Fibroblast of gingiva (primary cell): Measurements from ENCODE around the gene EIF4A2.
A peak's percentile ranks its signal among the peaks of the same experiment; 100 is the strongest.

ENCODE experiments used
- DNase-seq: peaks from one replicate; pipeline ENCODE4 v3.0.0-alpha.2; 2011; ENCODE audit warnings: low read depth

Gene EIF4A2

DNA sequence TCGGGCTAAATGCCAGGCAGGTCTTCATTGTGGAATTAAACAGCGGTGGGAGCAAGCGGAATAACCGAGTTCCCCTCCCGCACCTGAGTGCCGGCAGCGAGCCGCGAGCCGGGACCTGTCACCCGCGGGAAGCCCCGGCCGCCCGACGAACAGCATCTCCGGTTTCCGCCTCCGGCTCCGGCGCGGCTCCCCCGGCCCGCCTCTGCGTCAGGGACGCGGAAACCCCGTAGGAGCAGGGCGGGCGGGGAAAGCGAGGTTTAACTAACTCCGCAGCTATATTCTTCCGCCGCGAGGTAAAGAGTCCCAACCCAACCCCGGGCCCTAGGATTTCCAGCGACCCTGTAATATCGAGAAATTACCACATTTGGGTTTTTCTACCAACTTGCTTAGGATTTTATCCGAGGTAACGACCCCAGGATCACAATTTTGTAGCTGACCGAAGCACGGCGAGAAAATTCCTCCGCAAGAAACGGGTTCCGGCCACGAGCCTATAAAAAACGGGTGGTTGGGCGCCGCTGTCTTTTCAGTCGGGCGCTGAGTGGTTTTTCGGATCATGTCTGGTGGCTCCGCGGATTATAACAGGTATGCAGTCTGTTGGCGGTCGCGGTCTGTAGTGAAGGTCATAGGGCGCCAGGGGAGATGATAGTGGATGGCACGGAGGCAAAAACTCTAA is at the start of gene EIF4A2:
Gene EIF4A2, plus strand, starts transcription at position 520 of the 673 bp plus-strand sequence. Its CDS starts 34 bp downstream, at position 554.
- peak; percentile 87 for DNase-seq

GRCh38 chr3:186742618-186743380 is 40.6 kb upstream of the EIF4A2 start:
- no peak for DNase-seq

GRCh38 chr3:186743666-186744065 is 39.7 kb upstream of the EIF4A2 start:
- DNase-seq = no peak

DNA sequence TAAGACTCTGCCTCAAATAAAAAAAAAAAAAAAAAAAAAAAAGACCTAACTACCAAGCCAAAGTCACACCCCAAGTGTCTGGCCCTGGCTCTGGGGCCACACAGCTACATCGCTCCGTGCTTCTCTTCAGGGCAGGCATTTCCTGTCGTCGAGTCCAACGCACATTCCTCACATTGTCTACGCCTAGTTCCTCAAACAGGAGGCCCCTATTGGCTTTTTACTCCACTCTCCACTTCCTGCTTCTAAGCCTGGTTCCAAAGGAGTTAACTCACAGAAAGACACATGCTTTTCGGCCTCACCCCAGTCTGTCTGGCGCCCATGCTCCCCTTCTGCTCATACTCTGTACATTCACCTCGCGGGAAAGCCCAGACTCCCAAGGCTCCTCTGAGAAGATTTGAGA is 37.4 kb upstream of the EIF4A2 start:
- DNase-seq = peak; percentile 9

DNA sequence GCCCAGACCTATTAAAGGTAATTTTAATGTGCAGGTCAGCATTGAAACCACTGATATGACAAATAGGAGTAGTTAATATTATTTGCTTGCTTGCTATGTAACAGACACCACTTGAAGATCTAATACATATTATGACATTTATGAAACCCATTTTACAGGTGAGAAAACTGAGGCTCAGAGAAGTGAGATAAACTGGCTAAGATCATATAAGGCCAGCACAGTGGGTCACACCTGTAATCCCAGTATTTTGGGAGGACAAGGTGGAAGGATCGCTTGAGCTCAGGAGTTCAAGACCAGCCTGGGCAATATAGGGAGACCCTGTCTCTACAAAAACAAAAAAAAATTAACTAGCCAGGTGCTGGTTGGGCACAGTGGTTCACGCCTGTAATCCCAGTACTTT is 33.1 kb upstream of the EIF4A2 start:
- DNase-seq = no peak

DNA sequence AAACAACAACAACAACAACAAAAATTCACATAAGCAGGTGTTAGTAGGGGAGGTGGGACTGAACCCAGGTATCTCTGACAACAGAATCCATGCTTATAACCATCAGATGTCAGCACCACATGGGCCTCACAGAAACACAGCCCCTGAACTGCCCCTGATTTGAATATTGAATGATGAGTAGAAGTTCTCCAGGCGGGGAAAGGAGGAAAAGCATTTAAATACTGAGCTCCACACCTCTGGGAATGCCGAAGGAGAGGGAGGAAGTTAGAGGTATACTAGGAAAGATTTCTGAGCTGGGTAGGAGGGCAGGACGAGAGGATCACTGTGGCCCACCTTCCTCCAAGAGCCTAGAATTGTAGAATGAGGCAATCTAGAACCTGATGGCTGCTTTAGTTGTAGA is 31.9 kb upstream of the EIF4A2 start:
- DNase-seq = no peak

GRCh38 chr3:186754006-186754405 is 29.4 kb upstream of the EIF4A2 start:
- no peak for DNase-seq

DNA sequence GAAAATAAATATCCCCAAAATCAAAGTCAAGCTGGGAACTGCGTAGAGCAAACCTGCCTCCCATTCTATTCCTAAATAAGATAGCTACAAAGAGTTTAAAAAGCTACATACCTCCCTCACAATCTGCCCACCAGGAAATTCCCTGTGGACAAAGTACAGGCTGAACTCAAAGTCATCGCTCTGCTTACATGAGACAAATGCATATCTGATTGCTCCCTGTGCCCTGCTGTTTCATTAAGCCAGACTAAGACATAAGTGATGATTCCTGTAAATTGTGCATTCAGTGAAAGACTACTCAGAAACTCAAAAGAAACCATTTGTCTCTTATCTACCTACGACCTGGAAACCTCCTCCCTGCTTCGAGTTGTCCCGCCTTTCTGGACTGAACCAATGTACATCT is 28.5 kb upstream of the EIF4A2 start:
- no peak for DNase-seq

- DNase-seq = no peak
These were observed 26.2 kb upstream of the EIF4A2 start for GRCh38 chr3:186757214-186757613.

DNA sequence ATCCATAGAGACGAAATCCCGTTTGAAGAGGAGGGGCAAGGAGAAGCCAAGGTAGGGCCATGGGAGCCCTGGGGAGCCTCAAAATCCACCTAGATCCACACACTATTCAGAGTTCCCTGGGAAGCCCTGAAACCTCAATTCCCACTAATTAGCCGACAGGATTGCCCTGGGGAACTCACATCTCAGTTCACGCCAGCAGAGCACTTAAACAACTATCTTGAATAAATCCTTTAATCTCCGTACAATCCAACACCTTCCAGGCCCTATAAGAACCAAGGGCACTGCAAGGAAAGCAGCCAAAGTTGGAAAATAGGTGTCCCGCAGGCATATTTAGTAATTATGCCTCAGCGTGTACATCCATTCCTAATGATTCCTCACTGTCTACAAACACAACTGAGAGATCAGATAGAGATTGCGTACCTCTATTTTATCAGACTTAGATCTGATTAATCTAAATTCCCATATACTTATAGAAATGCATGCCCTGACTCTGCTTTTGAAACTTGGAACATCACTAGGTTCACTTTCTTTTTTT is 25.6 kb upstream of the EIF4A2 start:
- DNase-seq = no peak

DNA sequence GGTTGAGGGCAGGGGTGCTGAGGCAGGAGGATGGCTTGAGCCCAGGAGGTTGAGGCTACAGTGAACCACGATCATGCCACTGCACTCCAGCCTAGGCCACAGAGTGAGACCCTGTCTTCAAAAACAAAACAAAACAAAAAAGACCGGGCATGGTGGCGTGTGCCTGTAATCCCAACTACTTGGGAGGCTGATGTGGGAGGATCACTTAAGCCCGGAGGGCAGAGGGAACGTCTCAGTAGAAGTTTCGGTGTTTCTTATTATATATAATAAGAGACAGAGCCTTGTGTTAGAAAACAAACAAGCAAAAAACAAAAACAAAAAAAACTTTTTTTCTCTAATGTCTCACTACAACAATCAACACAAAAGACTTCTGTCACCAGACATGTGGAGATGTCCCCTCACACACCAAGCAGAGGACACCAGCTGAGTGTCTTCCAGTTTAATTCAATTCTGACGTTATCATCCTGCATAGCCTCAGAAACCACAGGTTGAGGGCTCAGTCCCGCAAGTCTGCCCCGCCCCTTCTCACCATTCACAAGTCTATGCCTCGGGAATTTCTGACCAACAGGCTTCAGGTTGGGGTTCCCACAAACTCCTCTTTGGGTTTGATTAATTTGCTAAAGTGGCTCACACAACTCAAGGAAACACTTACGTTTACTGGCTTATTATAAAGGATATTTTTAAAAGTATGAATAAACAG is 24.0 kb upstream of the EIF4A2 start:
- DNase-seq = no peak

- DNase-seq = no peak
These were observed 23.1 kb upstream of the EIF4A2 start for GRCh38 chr3:186760141-186760833.

DNA sequence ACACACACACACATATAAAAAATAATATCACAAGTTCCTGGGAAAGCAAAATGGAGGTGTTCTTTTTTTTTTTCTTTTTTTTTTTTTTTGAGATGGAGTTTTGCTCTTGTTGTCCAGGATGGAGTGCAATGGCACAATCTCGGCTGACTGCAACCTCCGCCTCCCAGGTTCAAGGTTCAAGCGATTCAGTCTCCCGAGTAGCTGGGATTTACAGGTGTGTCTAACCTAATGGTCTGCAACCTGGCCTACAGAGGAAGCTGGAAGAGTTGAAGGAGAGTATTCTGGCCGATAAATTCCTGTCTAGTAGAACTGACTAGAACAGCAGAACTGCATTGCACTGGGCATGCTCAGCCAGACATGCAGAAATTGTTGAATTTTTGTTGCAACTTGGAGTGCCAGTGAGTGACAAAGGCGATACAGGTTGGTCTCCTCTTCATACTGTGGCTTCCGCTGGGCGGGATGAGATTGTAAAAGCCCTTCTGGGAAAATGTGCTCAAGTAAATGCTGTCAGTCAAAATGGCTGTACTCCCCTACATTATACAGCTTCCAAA is 22.4 kb upstream of the EIF4A2 start:
- DNase-seq = no peak

GRCh38 chr3:186772281-186772694 is 11.1 kb upstream of the EIF4A2 start:
- no peak for DNase-seq

GRCh38 chr3:186772701-186773417 is 10.5 kb upstream of the EIF4A2 start:
- peak; percentile 37 for DNase-seq

GRCh38 chr3:186775999-186776398 is 7.4 kb upstream of the EIF4A2 start:
- DNase-seq = no peak

- DNase-seq = no peak
These were observed 4.2 kb upstream of the EIF4A2 start for GRCh38 chr3:186779204-186779603.

GRCh38 chr3:186782542-186783057 is 777 bp upstream of the EIF4A2 start:
- DNase-seq = no peak

DNA sequence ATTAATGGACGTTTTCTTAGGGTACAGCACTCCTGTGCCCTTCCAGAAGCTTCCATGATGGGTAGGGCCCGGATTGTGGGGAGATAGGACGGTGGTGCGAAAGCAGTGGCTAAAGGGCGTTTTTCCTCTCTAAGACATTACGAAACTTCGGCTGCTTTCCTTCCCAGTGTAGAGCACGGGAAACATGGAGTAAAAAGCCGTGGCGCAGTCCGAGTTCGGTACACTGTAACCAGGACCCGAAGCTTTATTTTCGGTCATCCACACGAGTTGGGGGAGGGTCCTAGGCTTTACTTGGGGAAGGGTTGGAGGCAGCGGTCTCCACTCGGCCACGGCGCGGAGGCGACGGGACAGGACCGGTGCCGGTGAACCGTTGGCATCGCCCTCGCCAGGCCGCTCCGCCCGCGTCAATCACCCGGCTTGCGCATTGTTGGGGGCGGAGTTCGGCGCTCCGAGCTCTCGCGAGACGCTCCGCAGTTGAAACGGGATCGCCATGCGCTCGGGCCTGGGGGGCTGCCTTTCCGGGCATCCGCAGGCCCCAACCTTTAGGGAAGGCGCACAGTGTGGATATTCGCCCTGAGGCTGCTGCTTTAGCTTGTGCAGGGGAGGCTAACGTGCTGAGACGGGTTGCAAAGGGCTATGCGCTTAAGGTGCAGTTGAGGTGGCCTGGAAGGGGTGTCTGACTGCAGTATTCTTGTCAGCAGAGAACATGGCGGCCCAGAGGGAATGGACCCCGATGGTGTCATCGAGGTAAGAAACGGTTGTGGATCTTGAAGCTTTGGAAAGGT is 546 bp downstream of the EIF4A2 start:
- DNase-seq = peak; percentile 81
